Forelimb muscle (tissue), 1 donor: ENCODE data around the gene SORCS2. TPM values are rescaled to one million over a fixed set of nuclear protein-coding genes. Genes with fewer than 3 reads are reported as not detected.

Source experiments
- DNase-seq: peaks from one replicate; pipeline ENCODE4 v3.0.0-alpha.2; 2013; ENCODE audit warnings: low read depth
- polyA plus RNA-seq: library from polyadenylated mRNA; unstranded; fragments of 120-200 nt; gene quantifications from one replicate; pipeline ENCODE4 v1.2.1, GENCODE V29; 2013; ENCODE audit not compliant: insufficient read length

SORCS2 gene
- polyA plus RNA-seq, 1 donor, result 8.8 TPM

DNA sequence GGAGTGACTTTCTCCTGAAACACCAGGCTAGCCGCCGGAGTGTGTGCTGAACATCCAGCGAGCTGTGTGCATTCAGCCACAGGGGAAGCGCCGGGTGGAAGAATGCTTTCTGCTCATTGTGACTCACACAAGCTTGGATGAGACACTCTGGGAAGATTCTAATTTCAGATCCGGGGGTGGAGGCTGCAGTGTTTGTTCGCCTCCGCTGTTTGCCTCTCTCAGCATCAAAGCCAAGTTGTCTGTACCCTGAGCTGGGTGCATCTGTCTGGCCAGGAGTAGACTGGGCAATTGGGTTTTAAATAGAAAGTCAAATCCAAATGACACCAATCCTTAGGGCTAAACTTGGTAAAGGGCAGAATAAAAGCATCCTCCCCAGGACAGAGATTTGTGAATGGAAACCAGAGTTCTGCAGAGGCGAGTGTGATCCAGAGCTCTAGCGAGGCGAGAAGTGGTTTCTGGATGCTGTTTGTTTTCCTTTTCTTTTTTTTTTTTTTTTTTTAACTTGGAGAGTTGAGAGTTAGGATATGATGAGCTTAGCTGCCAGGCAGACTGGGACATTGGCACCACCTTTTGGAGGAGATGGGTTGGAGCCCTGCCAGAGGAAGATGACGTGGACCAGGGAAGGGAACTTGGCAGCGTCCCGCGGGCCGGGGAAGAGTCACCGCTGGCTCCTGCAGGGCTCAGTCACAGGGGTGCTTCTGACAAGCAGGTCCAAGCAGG, 438.4 kb downstream of the SORCS2 start:
- DNase-seq, result peak; percentile 60

DNA sequence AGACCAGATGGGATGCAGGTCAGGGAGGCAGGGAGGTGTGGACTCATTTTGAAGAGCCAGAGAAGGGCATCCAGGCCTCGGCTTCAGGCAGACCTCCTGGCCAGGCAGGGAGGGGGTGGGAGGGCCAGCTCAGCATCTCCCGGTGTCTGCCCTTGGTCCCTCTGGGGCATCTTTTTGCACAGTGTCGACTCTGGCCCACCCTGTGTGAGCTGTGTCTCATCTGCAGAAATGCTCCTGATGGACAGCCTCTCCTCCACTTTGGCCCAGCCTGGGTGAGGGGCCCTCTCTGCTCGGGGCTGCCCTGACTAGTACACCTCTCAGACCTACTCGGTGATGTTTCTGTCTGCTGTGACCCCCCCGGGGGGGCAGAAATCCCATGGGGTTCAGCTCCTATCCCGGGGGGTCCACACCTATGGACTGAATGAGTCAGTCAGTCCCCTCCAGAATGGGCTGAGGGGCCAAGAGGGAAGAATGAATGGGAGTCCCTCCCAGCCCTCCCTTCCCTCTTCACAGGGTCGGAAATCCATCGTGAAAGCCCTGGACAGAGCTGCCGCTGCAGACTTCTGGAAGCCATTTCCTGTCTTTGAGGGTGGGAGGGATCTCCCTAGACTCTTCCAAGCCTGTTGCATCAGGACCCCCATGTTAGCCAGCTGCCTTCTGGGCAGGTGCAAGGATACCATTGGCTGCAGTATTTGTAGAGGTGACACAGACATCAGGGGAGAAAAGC, 439.1 kb downstream of the SORCS2 start:
- DNase-seq, result no peak

DNA sequence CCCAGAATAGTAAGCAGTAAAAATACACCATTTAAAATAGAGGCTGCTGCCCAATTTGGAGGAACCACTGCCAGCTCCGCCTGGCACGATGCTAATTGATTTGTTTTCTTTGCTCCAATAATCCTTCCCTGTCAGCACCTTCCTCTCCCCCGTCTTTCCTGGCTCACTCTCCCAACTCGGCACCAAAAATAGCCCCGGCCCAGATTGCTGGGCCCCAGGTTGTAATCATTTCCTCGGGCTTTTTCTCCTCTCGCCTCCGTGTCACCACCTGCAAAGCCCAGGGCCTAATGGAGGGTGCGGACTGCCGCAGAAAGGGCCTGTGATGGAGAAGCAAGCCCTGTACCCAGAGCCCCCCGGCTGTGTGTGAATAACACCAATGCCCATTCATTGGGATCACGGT, 440.0 kb downstream of the SORCS2 start:
- DNase-seq, result no peak

DNA sequence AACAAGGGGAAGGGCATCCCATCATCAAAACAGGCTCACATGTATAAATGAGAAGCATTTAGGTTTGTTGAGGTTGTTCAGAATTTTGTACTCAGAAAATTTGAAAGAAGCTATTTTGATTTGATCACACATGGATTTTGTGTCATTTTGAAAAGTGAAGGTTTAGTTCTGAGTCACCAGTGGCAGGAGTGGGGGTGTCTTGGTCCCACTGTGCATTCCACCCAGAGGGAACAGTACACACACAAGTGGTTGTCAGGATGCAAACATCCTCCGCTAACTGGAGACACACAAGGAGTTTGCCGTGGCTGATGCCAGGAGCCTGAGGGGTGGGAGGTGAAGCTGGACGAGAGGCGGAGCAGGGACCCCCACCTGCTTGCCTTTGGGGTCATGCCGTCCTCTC, 440.6 kb downstream of the SORCS2 start:
- no peak for DNase-seq

DNA sequence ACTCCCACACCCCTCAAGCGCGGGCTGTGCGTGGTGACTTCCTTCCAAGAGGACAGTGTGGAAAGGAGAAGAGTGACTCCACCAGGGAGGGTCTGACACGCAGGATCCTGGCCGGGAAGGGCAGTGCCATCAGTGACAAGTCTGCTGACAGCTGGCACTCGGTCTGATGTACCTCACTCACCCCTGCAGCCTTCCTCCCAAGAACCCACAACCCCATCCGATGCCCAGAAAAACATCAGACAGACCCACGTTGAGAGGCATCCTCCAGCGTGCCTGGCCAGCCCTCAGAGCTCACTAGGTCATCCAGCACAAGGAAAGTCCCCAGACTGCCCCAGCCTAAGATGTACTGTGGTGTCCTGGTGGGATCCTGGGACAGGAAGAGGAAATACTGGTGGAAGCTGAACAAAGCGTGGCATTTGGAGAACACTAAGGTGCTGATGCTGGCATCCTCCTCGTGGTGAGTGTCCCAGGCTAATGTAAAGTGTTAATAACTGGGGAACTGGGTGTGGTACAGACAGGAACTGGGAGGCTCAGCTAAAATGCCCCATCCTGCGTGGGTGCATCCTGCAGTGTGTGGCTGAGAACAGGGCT, 442.4 kb downstream of the SORCS2 start:
- DNase-seq, result no peak

DNA sequence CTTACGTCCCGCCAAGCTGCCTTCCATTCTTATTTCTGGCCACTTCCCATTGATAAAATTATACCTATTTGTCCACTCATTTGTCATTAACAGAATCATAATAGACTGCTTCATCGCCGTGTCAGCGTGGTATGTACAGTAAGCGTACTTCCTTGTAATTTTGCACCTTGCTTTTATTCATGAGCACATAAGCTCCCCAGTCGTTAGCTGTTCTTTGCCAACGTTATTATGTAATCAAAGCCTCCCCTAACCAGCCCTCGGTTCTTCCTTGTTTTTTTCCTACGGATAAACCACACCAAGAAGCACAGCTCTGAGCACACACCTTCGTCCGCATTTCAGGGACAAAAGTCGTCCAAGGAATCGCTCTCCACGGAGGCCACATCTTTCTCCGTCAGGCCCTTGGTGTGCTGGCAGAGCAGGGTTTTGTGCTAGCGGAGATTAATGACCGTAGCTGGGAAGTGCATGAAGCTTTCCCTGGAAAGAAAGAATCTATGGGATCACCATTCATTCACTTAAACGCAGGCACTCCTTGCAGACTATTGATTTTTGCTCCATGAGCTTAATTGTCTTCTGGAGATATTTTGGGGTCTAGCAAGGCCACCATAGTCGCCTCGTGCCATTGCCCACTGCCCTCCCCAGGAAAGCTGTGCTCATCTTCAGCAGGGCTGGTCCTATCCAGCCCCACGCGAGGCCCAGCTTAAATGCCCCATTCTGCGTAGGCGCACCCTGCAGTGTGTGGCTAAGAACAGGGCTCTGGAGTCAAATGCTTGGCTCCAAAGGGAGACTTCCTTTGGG, 443.3 kb downstream of the SORCS2 start:
- DNase-seq, result no peak

DNA sequence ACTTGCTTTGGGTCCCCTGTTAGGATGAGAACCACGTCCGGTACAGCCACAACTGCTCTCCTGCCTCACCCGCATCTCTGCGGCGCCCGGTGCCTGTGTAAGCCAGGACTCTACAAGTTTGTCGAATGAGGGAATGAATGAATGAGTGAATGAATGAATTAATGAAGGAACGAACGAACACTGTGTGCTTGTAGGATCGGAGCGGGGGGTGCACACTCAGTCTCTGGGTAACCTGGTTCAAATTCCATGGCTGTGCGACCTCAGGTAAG, 443.8 kb downstream of the SORCS2 start:
- no peak for DNase-seq

DNA sequence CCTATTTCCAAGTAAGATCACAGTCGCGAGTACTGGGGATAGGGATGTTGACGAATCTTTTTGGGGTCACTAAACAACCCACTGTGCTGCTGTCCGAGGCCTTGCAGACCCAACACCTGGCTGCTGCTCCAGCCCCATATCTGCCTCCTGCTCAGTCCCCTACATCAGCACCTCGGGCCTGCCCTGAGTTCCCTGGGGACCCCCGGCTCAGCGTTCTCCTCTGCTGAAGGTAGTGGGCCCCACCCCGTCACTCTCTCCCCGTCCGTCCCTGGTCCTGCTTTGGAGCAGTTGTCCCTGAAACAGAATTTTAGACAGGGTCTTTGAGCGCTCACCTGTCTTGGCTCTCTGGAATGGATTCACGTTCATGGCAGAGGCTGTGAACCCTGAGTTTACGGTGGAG, 444.8 kb downstream of the SORCS2 start:
- DNase-seq, result no peak

DNA sequence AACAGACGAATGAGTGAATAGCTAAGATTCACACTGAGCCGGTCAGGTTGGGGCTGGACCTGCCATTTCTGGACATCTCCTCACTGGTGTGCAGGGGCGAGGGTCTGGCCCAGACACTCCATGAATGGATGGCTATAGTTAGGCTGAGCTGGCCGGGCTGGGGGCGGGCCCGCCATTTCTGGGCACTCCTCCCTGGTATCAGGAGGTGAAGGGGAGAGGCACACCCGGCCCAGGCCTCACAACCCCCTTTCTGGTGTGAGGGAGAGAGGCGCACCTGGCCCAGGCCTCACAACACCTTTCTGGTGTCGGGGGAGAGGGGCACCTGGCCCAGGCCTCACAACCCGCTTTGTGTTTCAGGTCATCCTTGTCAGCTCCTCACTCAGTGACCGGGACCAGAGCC, 445.6 kb downstream of the SORCS2 start:
- DNase-seq, result no peak

DNA sequence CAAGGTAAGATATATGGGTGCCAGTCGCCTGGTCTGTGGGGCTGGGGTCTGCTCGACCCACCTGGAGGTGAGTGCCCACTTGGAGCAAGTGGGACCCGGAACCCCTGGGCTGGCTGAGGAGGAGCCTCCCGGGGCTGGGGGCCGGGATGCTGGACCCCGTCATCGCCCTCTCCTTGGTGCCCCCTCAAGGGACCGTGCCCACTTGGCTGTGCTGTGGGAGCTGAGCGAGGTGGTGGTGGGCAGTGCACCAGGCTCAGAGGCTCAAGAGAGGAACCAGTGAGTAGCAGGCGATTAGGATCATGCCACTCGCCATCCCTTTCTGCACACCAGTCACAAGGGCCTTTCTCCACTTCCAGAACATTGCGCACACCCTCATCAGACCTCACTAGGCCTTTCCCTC, 446.2 kb downstream of the SORCS2 start:
- DNase-seq, result no peak

DNA sequence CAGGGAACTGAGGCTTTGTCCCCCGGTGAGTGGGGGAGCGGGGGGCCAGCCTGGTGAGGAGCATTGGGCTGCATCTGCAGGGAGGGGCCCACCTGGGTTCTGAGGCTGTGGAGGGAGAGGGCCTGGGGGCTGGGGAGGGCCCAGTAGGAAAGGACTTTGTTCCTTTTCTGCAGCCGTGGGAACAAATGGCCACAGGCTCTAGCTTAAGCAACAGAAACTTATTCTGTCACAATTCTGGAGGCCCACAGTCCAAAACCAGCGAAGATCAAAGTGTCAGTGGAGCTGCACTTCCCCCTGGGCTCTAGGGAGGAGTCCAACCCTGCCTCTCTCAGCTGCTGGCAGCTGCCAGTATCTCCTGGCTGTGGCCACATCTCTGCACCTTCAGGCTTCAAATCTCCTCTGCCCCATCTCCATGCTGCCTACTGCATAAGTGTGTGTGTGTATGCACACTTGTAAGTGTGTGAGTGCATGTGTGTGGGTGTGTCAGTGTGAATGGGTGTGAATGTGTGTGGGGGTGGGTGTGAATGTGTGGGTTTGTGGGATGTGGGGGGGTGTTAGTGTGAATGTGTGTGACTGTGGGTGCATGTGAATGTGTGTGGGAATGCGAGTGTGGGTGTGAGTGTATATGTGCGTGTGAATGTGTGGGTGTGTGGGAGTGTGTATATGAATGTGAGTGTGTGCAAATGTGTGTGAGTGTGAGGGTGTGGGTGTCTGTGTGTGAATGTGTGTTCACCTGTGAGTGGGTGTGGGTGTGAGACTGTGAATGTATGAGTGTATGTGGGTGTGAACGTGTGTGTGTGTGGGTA, 446.8 kb downstream of the SORCS2 start:
- no peak for DNase-seq

DNA sequence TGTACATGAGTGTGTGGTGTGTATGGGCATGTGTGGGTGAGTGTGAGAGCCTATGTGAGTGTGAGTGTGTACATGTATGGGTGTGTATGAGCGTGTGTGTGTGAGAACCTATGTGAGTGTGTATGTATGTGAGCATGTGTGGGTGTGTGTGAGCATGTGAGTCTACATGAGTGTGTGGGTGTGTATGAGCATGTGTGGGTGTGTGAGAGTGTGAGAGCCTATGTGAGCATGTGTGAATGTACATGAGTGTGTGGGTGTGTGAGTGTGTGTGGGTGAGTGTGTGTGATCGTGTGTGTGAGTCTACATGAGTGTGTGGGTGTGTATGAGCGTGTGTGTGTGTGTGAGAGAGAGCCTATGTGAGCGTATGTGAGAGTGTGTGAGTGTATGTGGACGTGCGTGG, 447.8 kb downstream of the SORCS2 start:
- DNase-seq, result no peak

DNA sequence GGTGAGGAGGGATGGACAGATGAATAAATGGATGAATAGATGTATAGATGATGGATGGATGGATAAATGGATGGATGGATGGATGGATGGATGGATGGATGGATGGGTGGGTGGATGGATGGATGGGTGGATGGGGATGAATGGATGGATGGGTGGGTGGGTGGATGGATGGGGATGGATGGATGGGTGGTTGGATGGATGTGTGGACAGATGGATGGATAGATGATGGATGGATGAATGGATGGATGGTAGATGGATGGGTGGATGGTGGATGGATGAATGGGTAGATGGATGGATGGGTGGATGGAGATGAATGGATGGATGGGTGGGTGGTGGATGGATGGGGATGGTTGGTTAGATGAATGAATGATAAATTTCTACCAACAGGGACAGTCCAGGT, 449.4 kb downstream of the SORCS2 start:
- no peak for DNase-seq

DNA sequence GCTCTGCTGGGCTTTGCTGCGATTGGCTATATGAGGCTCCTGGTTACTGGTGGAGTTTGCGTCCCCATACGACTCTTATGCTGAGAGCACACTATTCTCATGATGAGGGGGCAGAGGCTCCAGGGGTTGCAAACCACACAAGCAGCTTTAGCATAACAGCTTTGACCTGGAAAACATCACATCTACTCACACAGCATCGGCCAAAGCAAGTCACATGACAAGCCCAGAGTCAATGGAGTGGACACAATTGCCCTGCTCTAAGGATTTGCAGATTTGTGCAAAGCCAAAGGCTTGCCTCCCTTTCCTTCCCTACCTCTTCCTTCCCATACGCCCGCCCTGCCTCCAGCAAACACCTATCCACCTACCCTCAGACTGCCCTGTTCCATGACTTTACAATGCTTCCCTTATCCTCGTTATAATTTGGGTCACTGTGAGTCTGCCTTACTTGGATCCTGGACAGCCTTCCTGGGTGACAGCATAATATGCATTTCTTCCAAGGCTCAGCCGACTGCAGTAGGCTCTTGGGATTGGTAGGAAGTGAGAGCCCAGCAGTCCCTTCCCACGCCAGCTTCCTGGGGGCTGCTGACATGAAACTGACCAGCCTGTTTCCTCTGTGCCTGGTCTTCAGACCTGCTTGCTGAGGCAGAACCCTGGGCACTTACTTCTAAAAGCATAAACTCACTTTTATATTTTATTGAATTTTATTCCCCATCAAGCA, 450.6 kb downstream of the SORCS2 start:
- DNase-seq, result no peak

DNA sequence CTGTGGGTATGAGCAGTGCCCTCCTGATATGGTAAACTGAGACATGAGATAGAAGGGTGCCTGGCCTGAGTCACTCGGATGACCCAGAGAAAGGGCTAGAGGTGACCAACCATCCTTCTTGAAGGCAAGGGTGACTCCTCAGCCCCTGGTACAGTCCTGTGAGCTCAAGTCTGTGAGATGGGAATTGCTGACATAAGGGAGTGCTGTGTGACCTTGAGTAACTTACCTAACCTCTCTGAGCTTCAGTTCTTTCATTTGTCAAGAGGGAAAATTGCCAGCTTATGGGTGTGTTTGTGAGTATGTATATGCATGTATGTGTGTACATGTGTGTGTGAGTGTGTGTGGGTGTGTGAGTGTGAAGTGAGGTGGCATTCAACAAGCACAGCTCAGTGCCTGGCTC, 452.8 kb downstream of the SORCS2 start:
- no peak for DNase-seq

DNA sequence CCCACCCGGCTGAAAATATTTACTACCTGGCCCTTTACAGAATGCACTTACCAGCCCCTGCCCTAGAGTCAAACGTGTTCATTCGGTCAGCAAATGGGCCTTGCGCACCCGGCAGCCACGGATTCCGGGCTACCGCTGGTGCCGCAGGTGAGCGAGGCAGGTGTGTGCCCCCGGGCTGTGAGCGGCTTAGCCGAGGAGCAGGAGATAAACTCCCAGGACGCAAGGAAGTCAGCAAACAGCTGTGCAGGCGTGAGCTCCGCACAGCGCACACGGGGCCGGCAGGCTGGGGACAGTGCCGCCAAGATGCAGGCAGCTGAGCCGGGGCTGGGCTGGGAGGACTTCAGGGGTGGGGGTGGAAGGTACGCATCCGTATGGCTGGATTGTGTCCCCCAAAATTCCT, 453.6 kb downstream of the SORCS2 start:
- DNase-seq, result no peak

DNA sequence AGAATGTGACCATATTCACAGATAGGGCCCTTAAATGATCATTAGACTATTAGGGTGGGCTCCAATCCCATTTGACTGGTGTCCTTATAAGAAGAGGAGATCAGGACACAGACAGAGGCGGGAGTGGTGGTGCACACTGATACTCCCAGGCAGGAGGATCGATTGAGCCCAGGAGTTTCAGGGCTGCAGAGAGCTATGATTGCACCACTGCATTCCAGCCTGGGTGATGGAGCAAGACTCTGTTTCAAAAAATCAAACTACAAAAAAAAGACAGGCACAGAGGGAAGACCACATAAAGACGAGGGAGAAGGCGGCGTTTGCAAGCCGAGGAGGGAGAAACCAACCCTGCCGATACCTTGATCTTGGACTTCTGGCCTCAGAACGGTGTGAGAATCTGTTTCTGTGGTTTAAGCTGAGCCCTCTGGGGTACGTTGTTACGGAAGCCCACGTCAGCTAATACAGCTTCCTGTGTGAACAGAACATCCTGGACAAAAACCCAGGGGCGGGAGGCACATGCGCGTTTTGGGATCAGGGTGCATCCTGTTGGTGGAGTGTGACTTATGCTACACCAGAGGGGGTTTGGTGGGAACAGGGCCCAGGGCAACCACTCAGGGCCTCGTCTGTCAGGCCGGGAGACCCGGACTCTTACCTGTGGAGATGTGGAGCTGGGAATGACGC, 454.2 kb downstream of the SORCS2 start:
- no peak for DNase-seq

DNA sequence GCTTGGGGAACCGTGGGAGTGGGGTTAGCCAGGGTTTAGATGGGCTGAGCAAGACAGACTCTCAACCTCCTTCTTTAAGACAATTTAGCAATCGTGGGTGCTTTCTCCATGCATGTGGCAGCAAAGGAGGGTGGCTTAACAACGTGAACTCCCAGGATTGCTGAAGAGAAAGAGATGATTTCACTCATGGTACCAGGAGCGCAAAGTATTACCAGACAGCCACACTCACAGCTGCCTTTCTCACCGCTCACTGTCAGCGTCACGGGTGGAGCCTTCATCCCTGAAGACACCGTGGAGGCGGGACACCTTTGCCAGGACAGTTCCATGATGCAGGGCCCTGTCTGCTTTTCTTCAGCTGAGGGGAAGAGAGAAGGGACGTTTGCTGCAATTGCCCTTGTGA, 454.8 kb downstream of the SORCS2 start:
- no peak for DNase-seq

DNA sequence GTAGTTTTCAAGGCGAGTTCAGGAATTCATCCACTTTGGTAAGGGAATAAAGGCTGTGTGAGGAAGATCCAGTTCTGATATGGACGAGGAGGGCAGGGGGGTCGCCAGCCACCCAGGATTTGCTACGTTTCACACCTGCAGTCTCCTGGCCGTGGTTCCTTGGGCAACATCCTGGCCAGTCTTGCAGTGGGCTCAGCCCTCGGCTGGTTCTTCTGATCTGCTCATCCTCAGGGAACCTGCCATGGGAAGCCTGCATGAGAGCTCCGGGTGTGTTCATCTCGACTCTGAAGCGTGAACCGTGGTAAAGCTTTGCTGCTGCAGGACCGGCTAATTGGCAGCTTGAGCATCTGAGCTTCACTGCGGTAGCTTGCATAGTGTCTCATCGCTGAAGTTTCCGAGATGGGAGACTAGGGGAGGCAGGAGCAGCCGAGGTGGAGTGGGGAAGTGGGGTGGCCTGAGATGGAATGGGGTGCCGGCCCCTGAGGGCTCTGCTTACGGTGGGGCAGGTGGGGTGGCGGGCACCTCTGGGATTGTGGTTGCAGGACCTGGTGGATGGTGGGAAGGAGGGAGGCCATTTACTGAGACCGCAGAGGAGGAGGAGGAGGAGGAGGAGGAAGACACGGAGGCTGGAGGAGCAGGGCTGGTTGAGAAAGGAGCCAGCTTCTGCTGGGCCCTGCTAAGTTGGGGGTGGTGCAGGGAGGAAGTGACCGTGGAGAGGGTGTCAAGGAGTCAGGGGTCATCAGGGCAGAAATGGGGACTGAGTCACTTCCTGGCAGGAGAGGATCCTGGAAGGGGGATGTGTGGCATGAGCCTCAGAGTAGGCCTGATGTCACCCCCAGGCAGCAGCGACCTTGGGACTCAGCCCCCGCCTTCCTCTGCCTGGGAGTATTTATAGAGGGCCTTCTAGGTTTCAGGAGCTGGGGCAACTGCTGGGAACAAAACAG, 455.5 kb downstream of the SORCS2 start:
- DNase-seq, result no peak
